TTC549 (cell line): ENCODE measurements around the gene SIGLEC14.
"Not testable (repeated sequence)": the region's sequence is repeated elsewhere in the genome, so short reads cannot be mapped to it uniquely, and the experiment has no call there.

Experiments
- FAIRE-seq: peaks from 2 replicates; lab custom pipeline; 2012; peaks lifted over from hg19 to GRCh38; lab: Jason Lieb, UNC

SIGLEC14 gene, protein sequence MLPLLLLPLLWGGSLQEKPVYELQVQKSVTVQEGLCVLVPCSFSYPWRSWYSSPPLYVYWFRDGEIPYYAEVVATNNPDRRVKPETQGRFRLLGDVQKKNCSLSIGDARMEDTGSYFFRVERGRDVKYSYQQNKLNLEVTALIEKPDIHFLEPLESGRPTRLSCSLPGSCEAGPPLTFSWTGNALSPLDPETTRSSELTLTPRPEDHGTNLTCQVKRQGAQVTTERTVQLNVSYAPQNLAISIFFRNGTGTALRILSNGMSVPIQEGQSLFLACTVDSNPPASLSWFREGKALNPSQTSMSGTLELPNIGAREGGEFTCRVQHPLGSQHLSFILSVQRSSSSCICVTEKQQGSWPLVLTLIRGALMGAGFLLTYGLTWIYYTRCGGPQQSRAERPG

GRCh38 chr19:51646730-51647129 lies at the start of gene SIGLEC14:
Gene SIGLEC14 (minus strand): TSS chr19:51646825. CDS start chr19:51646759, 66 bp downstream.
- FAIRE-seq, result not testable (repeated sequence)

DNA sequence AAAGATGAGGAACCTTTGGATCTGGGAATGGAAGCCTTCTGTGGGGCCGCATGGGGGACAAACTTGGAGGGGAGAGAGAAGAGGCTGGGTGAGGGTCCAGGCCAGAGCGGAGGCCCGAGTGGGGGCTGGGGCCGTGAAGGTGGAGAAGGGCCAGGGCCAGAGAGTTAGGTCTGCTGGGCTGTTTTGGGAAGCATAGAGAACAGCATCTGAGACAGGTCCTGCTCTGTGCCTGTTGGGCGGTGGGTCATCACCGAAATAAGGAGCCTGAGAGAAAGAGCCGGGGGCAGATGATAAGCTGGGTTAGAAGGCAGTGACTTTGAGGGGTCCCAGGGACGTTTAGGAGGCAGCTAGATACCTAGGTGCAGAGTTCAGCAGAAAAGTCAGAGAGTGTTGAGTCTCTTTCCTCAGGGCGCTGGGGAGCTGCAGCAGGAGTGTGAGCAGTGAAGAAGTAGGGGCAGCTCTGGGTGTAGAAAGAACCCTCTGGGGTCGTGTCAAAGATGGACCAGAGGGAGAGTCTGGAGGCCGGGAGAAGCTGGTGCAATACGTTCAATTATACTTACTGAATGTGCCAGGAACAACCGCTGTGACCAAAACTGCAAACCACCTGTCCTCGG lies 49.2 kb upstream of the SIGLEC14 start:
- no peak for FAIRE-seq

GRCh38 chr19:51695088-51695487 lies 48.5 kb upstream of the SIGLEC14 start:
- no peak for FAIRE-seq

DNA sequence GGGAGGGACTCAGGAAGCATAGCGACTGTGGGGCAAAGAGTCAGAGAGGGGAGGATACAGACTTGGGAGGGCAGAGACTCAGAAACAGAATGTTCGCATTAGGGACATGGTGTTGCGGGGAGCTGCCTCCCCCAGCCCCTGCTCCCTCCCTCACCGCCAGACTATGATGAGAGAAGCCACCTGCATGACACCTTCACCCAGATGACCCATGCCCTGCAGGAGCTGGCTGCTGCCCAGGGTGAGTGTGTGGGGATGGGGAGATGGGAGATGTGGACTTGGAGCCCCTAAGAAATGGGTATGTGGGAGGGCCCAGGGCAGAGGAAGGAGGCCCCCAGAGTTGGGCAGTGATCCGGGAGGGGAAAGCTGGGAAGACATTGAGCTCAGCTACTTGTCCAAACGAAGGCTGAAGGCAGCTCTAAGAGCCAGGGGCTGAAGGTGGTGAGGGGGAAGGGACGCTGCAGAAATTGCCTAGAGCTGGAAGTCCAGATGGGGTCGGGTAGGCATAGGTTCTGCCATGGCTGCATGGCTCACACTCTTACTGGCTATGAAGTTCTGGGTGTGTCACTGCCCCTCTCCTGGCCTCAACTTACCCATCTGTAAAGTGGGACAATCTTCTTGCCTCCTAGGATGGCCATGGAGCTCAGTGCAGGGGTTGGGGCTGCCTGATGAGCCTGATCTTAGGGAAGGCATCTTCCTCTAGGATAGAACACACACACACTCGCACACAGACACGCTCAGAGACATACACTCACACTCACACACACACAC lies 47.9 kb upstream of the SIGLEC14 start:
- FAIRE-seq, result no peak

DNA sequence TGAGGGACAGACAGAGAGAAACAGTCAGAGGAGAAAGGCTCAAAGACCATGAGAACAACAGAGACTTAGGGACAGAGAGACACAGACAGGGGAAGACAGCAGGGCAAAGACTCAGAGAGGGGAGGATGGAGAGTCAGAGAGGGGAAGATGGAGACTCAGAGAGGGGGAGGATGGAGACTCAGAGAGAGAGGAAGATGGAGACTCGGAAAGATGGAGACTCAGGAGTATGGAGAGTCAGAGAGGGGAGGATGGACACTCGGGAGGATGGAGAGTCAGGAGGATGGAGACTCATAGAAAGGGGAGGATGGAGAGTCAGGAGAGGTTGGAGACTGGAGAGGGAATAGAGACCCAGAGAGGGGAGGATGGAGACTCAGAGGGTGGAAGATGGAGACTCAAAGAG lies 47.2 kb upstream of the SIGLEC14 start:
- FAIRE-seq, result no peak

- FAIRE-seq, result no peak
These were observed 46.6 kb upstream of the SIGLEC14 start, which contains the start of gene SPACA6 for GRCh38 chr19:51693260-51693659. Gene SPACA6 (plus strand): TSS chr19:51693330. CDS start chr19:51693527, 197 bp downstream.

DNA sequence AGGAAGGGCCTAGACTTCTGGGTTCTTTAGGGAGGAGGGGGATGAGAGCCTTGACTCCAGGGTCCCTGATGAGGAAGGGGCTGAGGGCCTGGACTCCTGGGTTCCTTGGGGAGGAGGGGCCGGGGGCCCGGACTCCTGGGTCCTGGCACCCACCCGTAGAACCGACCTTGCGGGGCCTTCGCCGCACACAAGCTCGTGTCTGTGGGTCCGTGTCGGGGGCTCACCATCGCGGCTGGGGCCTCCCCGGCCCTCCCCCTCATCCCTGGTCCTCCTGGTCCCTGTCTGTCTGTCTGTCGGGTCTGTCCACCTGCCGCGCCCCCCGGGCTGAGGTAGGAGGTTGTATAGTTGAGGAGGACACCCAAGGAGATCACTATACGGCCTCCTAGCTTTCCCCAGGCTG lies 45.8 kb upstream of the SIGLEC14 start:
- FAIRE-seq, result no peak

DNA sequence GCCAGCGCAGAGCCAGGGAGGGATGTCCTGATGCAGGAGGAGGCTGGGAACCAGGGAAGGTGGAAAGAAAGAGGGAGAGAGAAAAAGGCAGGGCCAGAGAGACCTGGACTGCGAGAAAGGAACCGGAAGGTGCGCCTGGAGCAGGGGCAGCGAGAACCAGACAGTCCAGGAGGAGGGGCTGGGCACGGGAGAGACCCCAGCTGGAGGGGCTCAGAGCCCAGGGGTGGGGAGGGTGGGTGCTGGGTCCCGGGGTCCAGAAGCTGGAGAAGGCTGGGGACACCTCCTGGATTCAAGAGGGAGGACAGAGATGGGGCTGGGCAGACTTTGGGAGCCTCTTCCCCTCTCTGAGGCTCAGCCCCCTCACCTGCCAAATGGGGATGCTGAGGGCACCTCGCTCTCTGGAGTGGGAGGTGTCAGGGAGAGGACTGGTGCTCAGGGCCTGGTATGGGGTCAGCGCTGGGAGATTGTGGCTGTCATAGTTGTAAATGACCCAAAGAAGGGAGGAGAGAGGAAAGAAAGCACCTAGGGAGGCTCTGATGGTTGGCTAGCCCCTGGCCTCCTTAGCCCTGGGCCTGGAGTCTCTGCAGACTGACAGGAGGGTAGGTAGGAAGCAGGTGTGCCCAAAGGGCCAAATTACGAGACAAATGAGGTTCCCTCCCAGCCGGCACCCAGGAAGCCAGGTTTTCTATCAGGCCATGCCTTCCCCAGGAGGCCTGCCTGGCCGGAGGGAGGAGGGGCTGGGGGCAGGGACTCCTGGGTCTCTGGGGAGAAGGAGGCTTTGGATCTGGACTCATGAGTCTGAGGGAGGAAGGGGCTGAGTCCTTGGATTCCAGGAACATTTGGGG lies 45.2 kb upstream of the SIGLEC14 start:
- FAIRE-seq, result no peak

GRCh38 chr19:51691074-51691583 lies 44.5 kb upstream of the SIGLEC14 start:
- no peak for FAIRE-seq

- FAIRE-seq, result no peak
These were observed 43.9 kb upstream of the SIGLEC14 start for GRCh38 chr19:51690454-51691073.

GRCh38 chr19:51689751-51690453 lies 43.3 kb upstream of the SIGLEC14 start:
- FAIRE-seq, result no peak

- peak; percentile 13 for FAIRE-seq
These were observed 42.3 kb upstream of the SIGLEC14 start for GRCh38 chr19:51688671-51689571.

- no peak for FAIRE-seq
These were observed 41.4 kb upstream of the SIGLEC14 start for GRCh38 chr19:51687791-51688670.

DNA sequence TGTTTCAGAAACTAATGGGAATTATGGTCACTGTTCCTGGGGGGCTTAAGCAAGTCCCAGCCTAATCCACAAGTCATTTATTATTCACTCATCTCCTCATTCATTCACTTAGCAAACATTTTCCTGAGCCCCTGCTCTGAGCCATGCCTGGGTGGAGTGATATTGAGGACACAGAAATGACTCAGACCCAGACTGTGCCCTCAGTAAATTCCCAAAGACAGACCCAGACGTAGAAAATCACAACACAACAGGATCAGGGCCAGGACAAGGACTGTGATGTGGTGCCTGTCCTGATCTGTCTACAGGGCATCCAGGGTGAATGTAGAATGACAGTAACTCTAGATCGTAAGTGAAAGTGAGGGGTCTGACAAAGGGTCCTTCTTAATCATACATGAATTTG lies 39.5 kb upstream of the SIGLEC14 start:
- FAIRE-seq, result no peak

- FAIRE-seq, result no peak
These were observed 34.8 kb upstream of the SIGLEC14 start for GRCh38 chr19:51681286-51681941.

- no peak for FAIRE-seq
These were observed 33.8 kb upstream of the SIGLEC14 start for GRCh38 chr19:51680474-51680873.

DNA sequence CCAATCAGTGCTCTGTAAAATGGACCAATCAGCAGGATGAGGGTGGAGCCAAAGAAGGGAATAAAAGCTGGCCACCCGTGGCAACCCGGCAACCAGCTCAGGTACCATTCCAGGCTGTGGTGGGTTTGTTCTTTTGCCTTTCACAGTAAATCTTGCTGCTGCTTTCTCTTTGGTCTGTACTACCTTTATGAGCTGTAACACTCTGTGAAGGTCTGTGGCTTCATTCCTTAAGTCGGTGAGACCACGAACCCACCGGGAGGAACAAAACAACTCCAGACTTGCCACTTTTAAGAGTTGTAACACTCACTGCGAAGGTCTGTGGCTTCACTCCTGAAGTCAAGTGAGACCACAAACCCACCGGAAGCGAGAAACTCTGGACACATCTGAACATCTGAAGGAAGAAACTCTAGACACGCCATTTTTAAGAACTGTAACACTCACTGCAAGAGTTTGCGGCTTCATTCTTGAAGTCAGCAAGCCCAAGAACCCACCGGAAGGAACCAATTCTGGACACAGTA lies 30.0 kb upstream of the SIGLEC14 start:
- no peak for FAIRE-seq
